ENCODE data around the gene CSTB. TPM values are rescaled to one million over a fixed set of nuclear protein-coding genes. Genes with fewer than 3 reads are reported as not detected.

CSTB gene
- total RNA-seq, 1 experiment from 2014 or later = 36.1 TPM

- ChIA-PET POLR2A (no interaction called here), CTCF (interaction anchor here (1.1 to 4.0 kb wide), 2 partner anchors 120 to 122 kb away, joined by 3 to 40 read pairs; no protein-coding TSS in a partner anchor)
- TF ChIP-seq CREM (CRISPR knock-in tag; IDR thresholded peaks at IDR 0.05) (no peak), IRF2 (CRISPR knock-in tag; IDR thresholded peaks at IDR 0.05; ENCODE audit: borderline replicate concordance, low read depth) (no peak), ATF3 (CRISPR knock-in tag; conservative IDR thresholded peaks at IDR 0.05) (no peak), ATF2 (CRISPR knock-in tag; IDR thresholded peaks at IDR 0.05; ENCODE audit: borderline replicate concordance, low read depth) (no peak), ESRRA (CRISPR knock-in tag; IDR thresholded peaks at IDR 0.05; ENCODE audit: borderline replicate concordance) (no peak), PREB (CRISPR knock-in tag; IDR thresholded peaks at IDR 0.05; ENCODE audit: borderline replicate concordance) (no peak), ZNF425 (CRISPR knock-in tag; conservative IDR thresholded peaks at IDR 0.05) (no peak), TEAD4 (CRISPR knock-in tag; IDR thresholded peaks at IDR 0.05) (no peak), ZNF671 (CRISPR knock-in tag; IDR thresholded peaks at IDR 0.05) (no peak), NR3C1 (CRISPR knock-in tag; conservative IDR thresholded peaks at IDR 0.05; ENCODE audit: low read depth) (no peak), IRF1 (CRISPR knock-in tag; IDR thresholded peaks at IDR 0.05) (no peak), FOXP1 (CRISPR knock-in tag; IDR thresholded peaks at IDR 0.05; ENCODE audit: borderline replicate concordance) (no peak), STAT6 (CRISPR knock-in tag; conservative IDR thresholded peaks at IDR 0.05; ENCODE audit: low read depth) (no peak), ZNF121 (CRISPR knock-in tag; IDR thresholded peaks at IDR 0.05) (no peak), E2F5 (CRISPR knock-in tag; IDR thresholded peaks at IDR 0.05) (no peak), AFF4 (CRISPR knock-in tag; IDR thresholded peaks at IDR 0.05; ENCODE audit: borderline replicate concordance) (no peak), KAT7 (CRISPR knock-in tag; IDR thresholded peaks at IDR 0.05; ENCODE audit: borderline replicate concordance) (no peak), JUN (CRISPR knock-in tag; IDR thresholded peaks at IDR 0.05) (no peak)
- ATAC-seq (no peak), DNase-seq (ENCODE audit: low spot score) (no peak)
- H3K27me3 Mint-ChIP-seq (ENCODE audit: low read depth) = no peaks in the 10 kb centered on the region
- H3K4me3 Mint-ChIP-seq = no peak overlapping the region
- no peak overlapping the region for H3K27ac Mint-ChIP-seq
- H3K36me3 Mint-ChIP-seq = peaks cover 14% of the 10 kb centered on the region; the same call in 1 of the 2 replicates
- H3K4me1 Mint-ChIP-seq = peaks cover 2% of the 10 kb centered on the region
- H3K9me3 Mint-ChIP-seq = peaks cover 7% of the 10 kb centered on the region
Measured at GRCh38 chr21:43819511-43820405, 43.6 kb upstream of the CSTB start.

Measured in WTC11 (cell line).